GM23338 (cell line): ENCODE measurements around the gene GPX6. TPM values are rescaled to one million over a fixed set of nuclear protein-coding genes. Genes with fewer than 3 reads are reported as not detected.

ENCODE experiments used
- ATAC-seq: fragments of 200-7000 bp; cut with Tn5 transposase; 3 replicates; pipeline ENCODE4 v1.9.1; 2020
- DNase-seq: peaks from one replicate; pipeline ENCODE4 v3.0.0-alpha.2; 2015; ENCODE audit warnings: low spot score
- H2AFZ ChIP-seq: fragments of 200-600 bp; sonication (generic); 2 replicates; pipeline ENCODE4 v1.8.0; 2016; ENCODE audit warnings: antibody characterized with exemption, mild to moderate bottlenecking, moderate library complexity
- H3F3A ChIP-seq: fragments of 200-600 bp; sonication (generic); replicated peaks from 2 replicates; pipeline ENCODE4 v1.8.0; 2017; ENCODE audit warnings: antibody characterized with exemption, mixed run types, low read depth
- H3K27ac ChIP-seq: fragments of 200-600 bp; sonication (generic); 2 replicates; pipeline ENCODE4 v1.6.1; 2016; ENCODE audit warnings: low read depth
- H3K27me3 ChIP-seq: fragments of 200-600 bp; sonication (generic); 2 replicates; pipeline ENCODE4 v1.8.0; 2016; ENCODE audit warnings: mild to moderate bottlenecking, mixed run types, moderate library complexity; ENCODE audit not compliant: insufficient read depth
- H3K36me3 ChIP-seq: fragments of 200-600 bp; sonication (generic); 2 replicates; pipeline ENCODE4 v1.8.0; 2016; ENCODE audit warnings: mild to moderate bottlenecking; ENCODE audit not compliant: insufficient read depth
- H3K4me1 ChIP-seq: fragments of 200-600 bp; sonication (generic); 2 replicates; pipeline ENCODE4 v1.8.0; 2016; ENCODE audit warnings: mild to moderate bottlenecking, moderate library complexity; ENCODE audit not compliant: insufficient read depth
- H3K4me2 ChIP-seq: fragments of 200-600 bp; sonication (generic); 2 replicates; pipeline ENCODE4 v1.7.1; 2017; ENCODE audit warnings: mixed run types
- H3K4me3 ChIP-seq: fragments of 200-600 bp; sonication (generic); 2 replicates; pipeline ENCODE4 v1.6.1; 2016; ENCODE audit warnings: mixed run types
- H3K79me2 ChIP-seq: fragments of 200-600 bp; sonication (generic); replicated peaks from 2 replicates; pipeline ENCODE4 v1.8.0; 2017; ENCODE audit warnings: mild to moderate bottlenecking; ENCODE audit not compliant: insufficient read depth
- H3K9me2 ChIP-seq: fragments of 200-600 bp; sonication (generic); 2 replicates; pipeline ENCODE4 v1.8.0; 2017; ENCODE audit not compliant: insufficient read depth
- H4K20me1 ChIP-seq: fragments of 200-600 bp; sonication (generic); replicated peaks from 2 replicates; pipeline ENCODE4 v1.8.0; 2017; ENCODE audit warnings: mild to moderate bottlenecking; ENCODE audit not compliant: insufficient read depth
- H3K27ac Mint-ChIP-seq: 2 replicates; pipeline ENCODE4 v1.8.0; 2020; ENCODE audit warnings: inconsistent platforms, mild to moderate bottlenecking, moderate library complexity, mixed read lengths
- H3K27me3 Mint-ChIP-seq: 3 replicates; pipeline ENCODE4 v1.8.0; 2022; ENCODE audit warnings: low read depth, mild to moderate bottlenecking, moderate library complexity, mixed read lengths, inconsistent platforms; ENCODE audit not compliant: insufficient read depth, poor library complexity
- H3K36me3 Mint-ChIP-seq: 3 replicates; pipeline ENCODE4 v1.8.0; 2021; ENCODE audit warnings: low read depth, mild to moderate bottlenecking, inconsistent platforms, moderate library complexity, mixed read lengths
- H3K4me1 Mint-ChIP-seq: 3 replicates; pipeline ENCODE4 v1.8.0; 2020; ENCODE audit warnings: mild to moderate bottlenecking, inconsistent platforms, mixed read lengths
- H3K4me3 Mint-ChIP-seq: 3 replicates; pipeline ENCODE4 v1.8.0; 2021; ENCODE audit warnings: moderate library complexity, mild to moderate bottlenecking, inconsistent platforms, mixed read lengths
- H3K9me3 Mint-ChIP-seq: 3 replicates; pipeline ENCODE4 v1.8.0; 2020; ENCODE audit warnings: moderate library complexity, mild to moderate bottlenecking, inconsistent platforms, mixed read lengths
- CREB1 ChIP-seq: fragments of 250-450 bp; sonication (Bioruptor Pico); IDR thresholded peaks from 2 replicates; pipeline ENCODE4 v1.5.0; 2020; ENCODE audit warnings: low read depth, mild to moderate bottlenecking, moderate library complexity
- EZH2 ChIP-seq: fragments of 200-600 bp; sonication (generic); IDR thresholded peaks from one replicate; pipeline ENCODE4 v1.8.0; 2017; ENCODE audit warnings: antibody characterized with exemption, mild to moderate bottlenecking, low read depth; ENCODE audit not compliant: unreplicated experiment
- JUNB ChIP-seq: IDR thresholded peaks from one replicate; pipeline ENCODE4 v1.6.1; 2016; ENCODE audit warnings: antibody characterized with exemption; ENCODE audit not compliant: unreplicated experiment
- NANOG ChIP-seq: IDR thresholded peaks from 2 replicates; pipeline ENCODE4 v1.6.1; 2016; ENCODE audit warnings: antibody characterized with exemption, borderline replicate concordance
- POLR2AphosphoS5 ChIP-seq: IDR thresholded peaks from 2 replicates; pipeline ENCODE4 v1.6.1; 2016; ENCODE audit warnings: antibody characterized with exemption, low read depth
- REST ChIP-seq: IDR thresholded peaks from one replicate; pipeline ENCODE4 v1.6.1; 2018; ENCODE audit warnings: antibody characterized with exemption; ENCODE audit not compliant: unreplicated experiment
- STAT1 ChIP-seq: IDR thresholded peaks from one replicate; pipeline ENCODE4 v1.6.1; 2016; ENCODE audit warnings: antibody characterized with exemption; ENCODE audit not compliant: unreplicated experiment
- ZNF114 ChIP-seq: fragments of 250-450 bp; sonication (Bioruptor Pico); IDR thresholded peaks from 2 replicates; pipeline ENCODE4 v1.5.0; 2020; ENCODE audit warnings: mild to moderate bottlenecking, moderate library complexity
- ZNF331 ChIP-seq: fragments of 250-450 bp; sonication (Bioruptor Pico); IDR thresholded peaks from 2 replicates; pipeline ENCODE4 v1.5.0; 2020; ENCODE audit warnings: low read depth, mild to moderate bottlenecking, moderate library complexity
- polyA plus RNA-seq: library from polyadenylated mRNA; unstranded; fragments of >200 nt; fragmentation: Nextera tagmentation; extraction: Ambion mirVana; gene quantifications from 2 replicates; pipeline ENCODE4 v1.2.1, GENCODE V29; 2016
- total RNA-seq: library from RNA; depleted of rRNA; stranded (reverse); fragments of >200 nt; shearing (Covaris generic); gene quantifications from 2 replicates; pipeline ENCODE4 v1.2.3, GENCODE V29; 2014; rRNA removed

Gene GPX6
- total and polyA plus RNA-seq, 2 experiments from 2014 or later = not detected

GRCh38 chr6:28458568-28458967 is 57.0 kb downstream of the GPX6 start:
- H3K4me1 ChIP-seq = no peaks in the 10 kb centered on the region
- H3K27me3 Mint-ChIP-seq = no peaks in the 10 kb centered on the region
- H2AFZ ChIP-seq = no peak overlapping the region
- no peak overlapping the region for H3K27ac ChIP-seq
- TF ChIP-seq STAT1 (no peak), ZNF114 (CRISPR knock-in tag) (no peak), NANOG (no peak), EZH2 (no peak), CREB1 (CRISPR knock-in tag) (no peak), JUNB (no peak), REST (no peak), POLR2AphosphoS5 (no peak), ZNF331 (CRISPR knock-in tag) (no peak)
- H3K4me3 Mint-ChIP-seq = no peak overlapping the region
- no peaks in the 10 kb centered on the region for H3K36me3 ChIP-seq
- no peak for ATAC-seq
- no peaks in the 10 kb centered on the region for H3K79me2 ChIP-seq
- H3K36me3 Mint-ChIP-seq = no peaks in the 10 kb centered on the region
- no peaks in the 10 kb centered on the region for H3K27me3 ChIP-seq
- no peak overlapping the region for H3K4me2 ChIP-seq
- no peaks in the 10 kb centered on the region for H4K20me1 ChIP-seq
- H3K9me3 Mint-ChIP-seq = no peaks in the 10 kb centered on the region
- H3K27ac Mint-ChIP-seq = no peak overlapping the region
- no peak overlapping the region for H3K4me3 ChIP-seq
- 0 out of 2 replicates have a peak, but pooled peaks cover 3% of the 10 kb centered on the region for H3K9me2 ChIP-seq
- DNase-seq = no peak
- H3K4me1 Mint-ChIP-seq = no peaks in the 10 kb centered on the region
- H3F3A ChIP-seq = no peaks in the 10 kb centered on the region

Other genes with a start within 250 kb of the GPX6 start
- gene ZSCAN26, start 248.7 kb downstream of the GPX6 start, total RNA-seq = 10.2 and 13.0 TPM in 2 replicates
- gene ZSCAN26, start 248.7 kb downstream of the GPX6 start, polyA plus RNA-seq = 3.5 and 6.5 TPM in 2 replicates
- gene PGBD1, start 234.2 kb downstream of the GPX6 start, total RNA-seq = 8.4 and 10.5 TPM in 2 replicates
- 6.0 and 7.5 TPM in 2 replicates for gene PGBD1, start 234.2 kb downstream of the GPX6 start, polyA plus RNA-seq
- 4.7 and 12.1 TPM in 2 replicates for gene ZSCAN31, start 179.6 kb downstream of the GPX6 start, total RNA-seq
- gene ZSCAN31, start 179.6 kb downstream of the GPX6 start, polyA plus RNA-seq = 2.8 and 3.1 TPM in 2 replicates
- 4.3 and 7.6 TPM in 2 replicates for gene ZKSCAN3, start 165.8 kb downstream of the GPX6 start, total RNA-seq
- 2.8 and 3.0 TPM in 2 replicates for gene ZKSCAN3, start 165.8 kb downstream of the GPX6 start, polyA plus RNA-seq
- 5.7 and 7.3 TPM in 2 replicates for gene ZSCAN12, start 116.0 kb downstream of the GPX6 start, total RNA-seq
- 1.9 and 2.0 TPM in 2 replicates for gene ZSCAN12, start 116.0 kb downstream of the GPX6 start, polyA plus RNA-seq
- gene ZSCAN23, start 72.3 kb downstream of the GPX6 start, total RNA-seq = 3.1 and 7.8 TPM in 2 replicates
- gene ZSCAN23, start 72.3 kb downstream of the GPX6 start, polyA plus RNA-seq = 0.30 and 1.9 TPM in 2 replicates
- not detected in 2 replicates for gene GPX5, start 10.1 kb upstream of the GPX6 start, total RNA-seq
- gene GPX5, start 10.1 kb upstream of the GPX6 start, polyA plus RNA-seq = 0.14 TPM in 1 of 2 replicates, not detected in the other